Measurements from ENCODE around the gene DPH3. TPM values are rescaled to one million over a fixed set of nuclear protein-coding genes. Genes with fewer than 3 reads are reported as not detected.

Gene DPH3
- total and polyA plus RNA-seq, 10 of the 15 experiments (the other 5 are each of a cell fraction or from before 2014, with no cell fraction given): 10.8 to 71.8 (median 23.4) TPM

DNA sequence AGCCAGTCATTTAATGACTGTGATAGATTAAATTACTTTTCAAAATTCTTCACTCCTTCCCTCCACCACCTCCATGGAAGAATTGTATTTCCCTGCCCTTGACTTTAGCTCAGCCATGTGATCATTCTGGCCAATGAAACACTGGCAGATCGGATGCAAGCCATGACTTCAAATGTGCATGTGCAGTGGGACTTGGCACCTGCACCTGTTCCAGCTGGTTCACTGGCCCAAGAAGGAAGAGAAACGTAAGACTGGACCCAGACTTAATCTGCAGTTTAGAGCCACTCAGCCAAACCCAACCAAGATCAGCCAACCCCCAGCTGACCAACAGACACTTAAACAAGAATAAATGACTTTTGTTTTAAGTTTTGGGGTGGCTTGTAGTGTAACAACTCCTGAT lies 11.8 kb downstream of the DPH3 start (continued):
- TF ChIP-seq NR2F1 (conservative IDR thresholded peaks at IDR 0.05) (no peak), RELA (IDR thresholded peaks at IDR 0.05; ENCODE audit: borderline replicate concordance, partially characterized antibody) (no peak), NR2C1 (IDR thresholded peaks at IDR 0.05) (no peak), ASH2L (IDR thresholded peaks at IDR 0.05; ENCODE audit: borderline replicate concordance, low read depth) (no peak)

DNA sequence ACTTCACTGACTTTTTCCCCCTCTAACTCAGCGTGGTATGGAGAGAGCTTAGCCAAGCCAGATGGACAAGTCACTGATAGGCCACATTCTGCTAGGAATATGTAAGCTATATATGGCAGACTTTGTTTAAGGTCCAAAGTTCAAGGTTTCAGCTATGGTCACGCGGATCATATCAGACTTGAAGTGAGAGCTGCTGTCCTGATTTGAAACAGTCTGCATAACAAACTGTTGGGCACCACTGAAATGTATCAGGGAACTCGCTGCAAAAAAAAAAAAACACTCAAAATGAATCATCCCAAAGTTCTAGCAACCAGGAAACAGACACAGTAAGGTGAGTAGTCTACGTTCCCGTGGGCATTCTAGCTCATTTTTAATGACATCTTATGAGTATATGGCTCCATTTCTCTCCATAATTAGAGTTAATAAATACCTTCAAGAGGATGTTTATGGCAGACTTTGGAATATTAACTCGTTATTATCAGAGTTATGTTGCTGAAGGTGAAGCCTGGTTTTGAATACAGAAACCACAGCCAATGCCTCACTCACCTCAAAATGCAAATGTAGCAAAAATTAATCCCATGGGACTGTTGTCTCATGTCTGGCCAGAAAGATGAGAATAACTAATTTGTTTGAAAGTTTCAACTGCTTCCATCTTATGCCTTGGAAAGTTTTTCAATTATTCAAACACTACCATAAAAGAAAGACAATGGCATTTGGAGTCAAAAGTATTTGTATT lies 12.3 kb downstream of the DPH3 start:
- FAIRE-seq: no peak
- Histone ChIP-seq H3K9ac (ENCODE audit: control insufficient read depth, insufficient read depth, low read length) (no peak overlapping the region), H3K4me1 (ENCODE audit: control insufficient read depth, insufficient read depth, low read length) (peaks cover 13% of the 10 kb centered on the region), H3K4me2 (ENCODE audit: control insufficient read depth, insufficient read depth) (peak overlapping the region; percentile 20; the same call in 1 of the 2 replicates), H3K4me3 (no peak overlapping the region), H3K36me3 (ENCODE audit: control insufficient read depth in 2 of 2, insufficient read depth in 2 of 2, low read length in 1 of 2) (no peaks in the 10 kb centered on the region), H3K79me2 (ENCODE audit: control insufficient read depth, insufficient read depth, low read length) (no peaks in the 10 kb centered on the region), H2AFZ (ENCODE audit: control insufficient read depth, low read depth, low read length) (no peak overlapping the region), H3K27me3 (replicated peaks in 1 of 2; ENCODE audit: control insufficient read depth in 2 of 2, insufficient read depth in 2 of 2, low read length in 1 of 2) (no peaks in the 10 kb centered on the region), H3K27ac (ENCODE audit: control insufficient read depth, insufficient read depth) (no peak overlapping the region), H3K9me3 (replicated peaks; ENCODE audit: control insufficient read depth, insufficient read depth, low read length) (no peaks in the 10 kb centered on the region), H4K20me1 (ENCODE audit: control insufficient read depth, insufficient read depth) (no peaks in the 10 kb centered on the region)
- in situ Hi-C loops (cut with MboI) (no loop called here), intact Hi-C loops (cut with micrococcal nuclease; ENCODE audit: unreplicated experiment) (no loop called here)
- BruUV-seq (replicated peaks): no TSS peak
- under 1% methylated on average over 7 of the region's 7 CpGs for WGBS (ENCODE audit: insufficient coverage, insufficient replicate concordance, low lambda C conversion rate, missing lambda C conversion rate)
- ChIA-PET POLR2A (interaction anchor here (0.6 to 1.3 kb wide), 4 partner anchors 12 to 1047 kb away, joined by 3 to 15 read pairs (median 4); partner anchors contain the start of genes DPH3 and OXNAD1), SMC1A (ENCODE audit: uncharacterized antibody, unreplicated experiment) (interaction anchor here (0.7 to 5.7 kb wide), 8 partner anchors 8 to 526 kb away, joined by 3 to 43 read pairs (median 3); partner anchors contain the start of genes DPH3 and OXNAD1), CTCF (interaction anchor here (0.6 to 2.8 kb wide), 10 partner anchors 9 to 1924 kb away, joined by 3 to 22 read pairs (median 4); partner anchors contain the start of genes DPH3 and OXNAD1), RAD21 (ENCODE audit: unreplicated experiment) (interaction anchor here (0.7 to 1.5 kb wide), 10 partner anchors 9 to 456 kb away, joined by 3 to 8 read pairs (median 4); partner anchors contain the start of genes DPH3 and OXNAD1)
- peak; percentile 32 for DNase-seq (ENCODE audit: low read depth, low spot score)
- ATAC-seq: peak; percentile 51
- TF ChIP-seq MYC (IDR thresholded peaks at IDR 0.05; ENCODE audit: insufficient read depth, insufficient read length, insufficient replicate concordance, low read length, severe bottlenecking) (no peak), MEF2B (IDR thresholded peaks at IDR 0.05; ENCODE audit: partially characterized antibody, poor library complexity, severe bottlenecking) (peak; percentile 77), IKZF1 (conservative IDR thresholded peaks at IDR 0.05) (0 out of 2 replicates have a peak, but pooled peaks have one; percentile 26), ESRRA (IDR thresholded peaks at IDR 0.05; ENCODE audit: low read length) (0 out of 2 replicates have a peak, but pooled peaks have one; percentile 16), ATF7 (IDR thresholded peaks at IDR 0.05; ENCODE audit: low read depth) (peak; percentile 50; the same call in 1 of the 2 replicates), PRDM15 (CRISPR knock-in tag; IDR thresholded peaks at IDR 0.05) (no peak), ZZZ3 (IDR thresholded peaks at IDR 0.05; ENCODE audit: control insufficient read depth, insufficient read length, low read depth) (no peak), POLR2A (IDR thresholded peaks at IDR 0.05; ENCODE audit: low read depth, low read length) (no peak), STAT3 (IDR thresholded peaks at IDR 0.05; ENCODE audit: low read depth, low read length) (no peak), BCLAF1 (IDR thresholded peaks at IDR 0.05) (no peak)
- TF ChIP-seq, protein P1, sequence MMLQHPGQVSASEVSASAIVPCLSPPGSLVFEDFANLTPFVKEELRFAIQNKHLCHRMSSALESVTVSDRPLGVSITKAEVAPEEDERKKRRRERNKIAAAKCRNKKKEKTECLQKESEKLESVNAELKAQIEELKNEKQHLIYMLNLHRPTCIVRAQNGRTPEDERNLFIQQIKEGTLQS (IDR thresholded peaks at IDR 0.05; ENCODE audit: borderline replicate concordance, extremely low read depth, low read depth, low read length): no peak

All from GM12878 (cell line).